Nephron progenitor cell (in vitro differentiated cells): ENCODE results near the gene DAPK1.

Experiments
- DNase-seq: peaks from one replicate; pipeline ENCODE4 v3.0.0; 2021
- H3K27ac Mint-ChIP-seq: 2 replicates; pipeline ENCODE4 v1.8.0; 2021; ENCODE audit warnings: mild to moderate bottlenecking, moderate library complexity, mixed read lengths
- H3K27me3 Mint-ChIP-seq: 2 replicates; pipeline ENCODE4 v1.8.0; 2021; ENCODE audit warnings: mild to moderate bottlenecking, low read depth, mixed read lengths; ENCODE audit not compliant: poor library complexity
- H3K36me3 Mint-ChIP-seq: 2 replicates; pipeline ENCODE4 v1.8.0; 2021; ENCODE audit warnings: low read depth, mixed read lengths
- H3K4me1 Mint-ChIP-seq: 2 replicates; pipeline ENCODE4 v1.8.0; 2021; ENCODE audit warnings: mixed read lengths
- H3K4me3 Mint-ChIP-seq: 2 replicates; pipeline ENCODE4 v1.8.0; 2021; ENCODE audit warnings: mild to moderate bottlenecking, moderate library complexity, mixed read lengths
- H3K9me3 Mint-ChIP-seq: 2 replicates; pipeline ENCODE4 v1.8.0; 2021; ENCODE audit warnings: mild to moderate bottlenecking, moderate library complexity, mixed read lengths
- TF ChIP-seq, protein P1 (sequence below): fragments of 200-600 bp; sonication (generic); IDR thresholded peaks from 2 replicates; pipeline ENCODE4 v1.5.0; 2021; ENCODE audit warnings: antibody characterized with exemption

The DAPK1 gene

DNA sequence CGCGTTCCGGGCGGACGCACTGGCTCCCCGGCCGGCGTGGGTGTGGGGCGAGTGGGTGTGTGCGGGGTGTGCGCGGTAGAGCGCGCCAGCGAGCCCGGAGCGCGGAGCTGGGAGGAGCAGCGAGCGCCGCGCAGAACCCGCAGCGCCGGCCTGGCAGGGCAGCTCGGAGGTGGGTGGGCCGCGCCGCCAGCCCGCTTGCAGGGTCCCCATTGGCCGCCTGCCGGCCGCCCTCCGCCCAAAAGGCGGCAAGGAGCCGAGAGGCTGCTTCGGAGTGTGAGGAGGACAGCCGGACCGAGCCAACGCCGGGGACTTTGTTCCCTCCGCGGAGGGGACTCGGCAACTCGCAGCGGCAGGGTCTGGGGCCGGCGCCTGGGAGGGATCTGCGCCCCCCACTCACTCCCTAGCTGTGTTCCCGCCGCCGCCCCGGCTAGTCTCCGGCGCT, at the start of gene DAPK1:
TSS of gene DAPK1 (plus strand) at position 264 of the 442 bp plus-strand sequence. CDS start 1,211 bp downstream, outside the sequence.
- DNase-seq: peak; percentile 82
- TF ChIP-seq, protein P1, sequence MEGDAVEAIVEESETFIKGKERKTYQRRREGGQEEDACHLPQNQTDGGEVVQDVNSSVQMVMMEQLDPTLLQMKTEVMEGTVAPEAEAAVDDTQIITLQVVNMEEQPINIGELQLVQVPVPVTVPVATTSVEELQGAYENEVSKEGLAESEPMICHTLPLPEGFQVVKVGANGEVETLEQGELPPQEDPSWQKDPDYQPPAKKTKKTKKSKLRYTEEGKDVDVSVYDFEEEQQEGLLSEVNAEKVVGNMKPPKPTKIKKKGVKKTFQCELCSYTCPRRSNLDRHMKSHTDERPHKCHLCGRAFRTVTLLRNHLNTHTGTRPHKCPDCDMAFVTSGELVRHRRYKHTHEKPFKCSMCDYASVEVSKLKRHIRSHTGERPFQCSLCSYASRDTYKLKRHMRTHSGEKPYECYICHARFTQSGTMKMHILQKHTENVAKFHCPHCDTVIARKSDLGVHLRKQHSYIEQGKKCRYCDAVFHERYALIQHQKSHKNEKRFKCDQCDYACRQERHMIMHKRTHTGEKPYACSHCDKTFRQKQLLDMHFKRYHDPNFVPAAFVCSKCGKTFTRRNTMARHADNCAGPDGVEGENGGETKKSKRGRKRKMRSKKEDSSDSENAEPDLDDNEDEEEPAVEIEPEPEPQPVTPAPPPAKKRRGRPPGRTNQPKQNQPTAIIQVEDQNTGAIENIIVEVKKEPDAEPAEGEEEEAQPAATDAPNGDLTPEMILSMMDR: no peak
- Mint-ChIP-seq H3K36me3 (peaks cover 15% of the 10 kb centered on the region), H3K4me1 (peaks cover 38% of the 10 kb centered on the region), H3K4me3 (peak within 1 kb of the TSS; percentile 90), H3K27me3 (peaks cover 12% of the 10 kb centered on the region), H3K27ac (peak within 1 kb of the TSS; percentile 45), H3K9me3 (no peaks in the 10 kb centered on the region)

DNA sequence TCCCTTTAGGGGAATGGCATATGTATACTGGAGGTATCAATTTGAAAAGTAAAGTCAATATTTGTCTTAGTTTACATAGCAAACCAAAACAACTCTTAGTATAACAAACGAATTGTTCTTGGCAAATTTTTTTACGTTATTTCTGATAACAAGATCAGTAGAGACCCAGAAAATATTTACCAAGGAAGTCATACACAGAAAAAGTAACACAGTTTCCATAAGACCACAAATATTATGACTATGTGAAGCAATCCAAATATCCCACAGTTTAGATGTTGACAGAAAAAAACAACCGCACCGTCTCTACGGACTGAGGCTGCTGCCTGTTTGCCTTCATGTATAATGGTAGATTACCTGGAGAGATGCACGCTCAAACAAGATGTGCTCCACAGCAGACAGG, 46.5 kb upstream of the DAPK1 start:
- H3K36me3 Mint-ChIP-seq: peaks cover 6% of the 10 kb centered on the region
- peaks cover 4% of the 10 kb centered on the region for H3K27me3 Mint-ChIP-seq
- H3K4me1 Mint-ChIP-seq: peaks cover 4% of the 10 kb centered on the region
- no peak overlapping the region for H3K4me3 Mint-ChIP-seq
- peaks cover 23% of the 10 kb centered on the region for H3K9me3 Mint-ChIP-seq
- no peak overlapping the region for H3K27ac Mint-ChIP-seq
- TF ChIP-seq, protein P1: no peak
- no peak for DNase-seq

DNA sequence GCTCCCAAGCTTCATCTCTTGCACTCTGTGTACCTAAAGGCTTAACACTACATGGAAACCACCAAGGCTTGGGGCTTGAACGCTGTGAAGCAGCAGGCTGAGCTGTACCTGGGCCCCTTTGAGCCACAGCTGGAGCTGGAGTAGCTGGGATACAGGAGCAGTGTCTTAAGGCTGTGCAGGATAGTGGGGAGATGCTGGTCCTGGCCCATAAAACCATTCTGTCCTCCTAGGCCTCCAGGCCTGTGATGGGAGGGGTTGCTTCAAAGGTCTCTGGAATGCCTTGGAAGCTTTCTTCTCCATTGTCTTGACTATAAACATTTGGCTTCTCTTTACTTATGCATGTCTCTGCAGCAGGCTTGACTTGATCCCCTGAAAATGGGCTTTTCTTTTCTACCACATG, 42.3 kb upstream of the DAPK1 start:
- Mint-ChIP-seq H3K27me3 (no peaks in the 10 kb centered on the region), H3K27ac (no peak overlapping the region), H3K4me3 (no peak overlapping the region), H3K36me3 (peaks cover 8% of the 10 kb centered on the region), H3K9me3 (peaks cover 41% of the 10 kb centered on the region), H3K4me1 (no peaks in the 10 kb centered on the region)
- no peak for DNase-seq
- TF ChIP-seq, protein P1: no peak

DNA sequence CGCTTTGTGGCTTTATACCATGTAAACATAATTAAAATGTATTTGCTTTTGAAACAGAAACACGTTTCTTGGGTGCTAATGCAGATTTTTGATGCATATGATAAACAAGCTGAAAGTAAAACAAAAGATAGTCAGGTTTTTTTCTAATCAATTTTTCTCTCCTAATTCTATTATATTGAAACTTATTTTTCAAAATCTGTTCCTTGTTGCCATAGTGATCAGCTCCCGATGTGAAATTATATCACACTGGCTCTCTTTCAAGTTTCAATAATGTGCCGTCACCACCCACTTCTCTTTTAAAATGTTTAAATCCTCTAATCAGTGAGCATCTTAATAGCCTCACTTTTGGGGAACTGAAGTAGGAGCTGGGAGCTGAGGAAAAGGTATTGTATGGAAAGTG, 36.4 kb upstream of the DAPK1 start:
- Mint-ChIP-seq H3K4me3 (no peak overlapping the region), H3K9me3 (peaks cover 17% of the 10 kb centered on the region), H3K27me3 (peaks cover 2% of the 10 kb centered on the region), H3K27ac (peak overlapping the region; percentile 36), H3K4me1 (no peaks in the 10 kb centered on the region), H3K36me3 (peaks cover under 1% of the 10 kb centered on the region)
- no peak for DNase-seq
- TF ChIP-seq, protein P1: no peak

DNA sequence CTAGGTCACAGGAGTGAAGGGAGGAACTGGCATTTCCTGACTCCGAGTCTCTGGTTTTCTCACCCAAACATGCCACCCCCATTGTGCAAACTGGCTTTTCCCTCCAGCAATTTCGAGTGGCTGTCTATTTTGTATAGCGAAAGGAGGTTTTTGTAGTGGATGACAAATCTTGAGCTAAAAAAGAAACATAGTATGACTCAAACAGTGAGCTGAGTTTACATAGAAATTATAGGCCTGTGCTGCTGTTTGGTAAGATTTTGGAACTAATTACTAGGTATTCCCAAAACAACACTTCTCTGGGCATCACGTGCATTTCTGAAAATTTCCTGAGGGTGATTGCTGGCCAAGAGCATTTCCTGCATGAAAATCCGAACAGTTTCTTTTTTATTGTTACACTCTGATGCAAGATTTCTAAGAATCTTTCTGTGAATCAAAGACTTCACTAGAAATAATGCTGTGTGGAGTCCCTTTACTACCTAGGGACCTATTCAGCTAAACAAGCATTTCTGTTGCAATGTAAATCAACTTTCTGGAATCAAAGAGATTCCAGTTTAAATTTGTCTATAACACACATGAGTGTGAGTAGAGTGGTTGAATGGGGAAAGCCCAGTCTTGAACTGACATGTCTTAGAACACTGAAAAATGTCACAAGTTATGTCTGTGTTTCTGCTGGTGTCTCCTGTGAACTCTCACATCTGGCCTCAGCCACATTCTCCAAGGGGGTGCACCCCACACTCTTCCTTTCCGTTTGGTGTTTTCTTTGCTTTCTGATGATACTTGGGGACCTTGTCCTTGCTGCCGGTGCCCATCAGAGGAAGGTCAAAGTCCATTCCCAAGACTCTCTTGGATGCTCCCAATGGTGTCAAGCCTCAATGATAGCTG, 33.3 kb upstream of the DAPK1 start:
- Mint-ChIP-seq H3K27ac (peak overlapping the region; percentile 34), H3K36me3 (no peaks in the 10 kb centered on the region), H3K9me3 (no peaks in the 10 kb centered on the region), H3K4me1 (no peaks in the 10 kb centered on the region), H3K27me3 (peaks cover 2% of the 10 kb centered on the region), H3K4me3 (no peak overlapping the region)
- DNase-seq: no peak
- TF ChIP-seq, protein P1: no peak

DNA sequence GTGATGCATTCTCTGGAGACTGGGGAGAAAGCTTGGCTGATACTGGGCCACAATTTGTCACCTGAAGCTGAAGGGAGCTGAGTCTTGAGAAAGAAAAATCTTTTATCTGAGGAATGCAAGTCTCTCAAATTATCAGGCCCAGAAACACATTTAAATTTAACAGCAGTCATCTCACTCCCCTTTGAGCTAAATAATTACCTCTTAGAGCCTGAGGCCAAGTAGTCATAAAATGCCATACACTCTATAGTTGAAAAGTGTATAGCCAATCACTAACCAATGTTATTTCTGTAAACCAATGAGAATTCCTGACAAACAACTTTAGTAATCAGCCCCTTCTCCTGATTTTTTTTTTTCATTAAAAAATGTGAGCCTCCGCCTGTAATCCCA, 32.7 kb upstream of the DAPK1 start:
- no peaks in the 10 kb centered on the region for H3K9me3 Mint-ChIP-seq
- TF ChIP-seq, protein P1: no peak
- peak overlapping the region; percentile 34 for H3K27ac Mint-ChIP-seq
- no peak for DNase-seq
- no peaks in the 10 kb centered on the region for H3K4me1 Mint-ChIP-seq
- peaks cover 2% of the 10 kb centered on the region for H3K27me3 Mint-ChIP-seq
- no peaks in the 10 kb centered on the region for H3K36me3 Mint-ChIP-seq
- no peak overlapping the region for H3K4me3 Mint-ChIP-seq
